A673 (cell line): Measurements from ENCODE around the gene LARGE1.

ENCODE experiments used
- CTCF ChIP-seq: fragments of 300-800, 200-600 bp; sonication (generic); conservative IDR thresholded peaks from 2 replicates; pipeline ENCODE4 v1.5.1; 2017; ENCODE audit warnings: low read depth, mild to moderate bottlenecking, antibody characterized with exemption, low read length, moderate library complexity, mixed read lengths
- EZH2 ChIP-seq: fragments of 200-600 bp; sonication (generic); IDR thresholded peaks from 2 replicates; pipeline ENCODE4 v1.6.1; 2017; ENCODE audit warnings: borderline replicate concordance, low read depth, mild to moderate bottlenecking, mixed read lengths, antibody characterized with exemption, low read length; ENCODE audit not compliant: poor library complexity, severe bottlenecking

GRCh38 chr22:33324228-33324627, 596.0 kb downstream of the LARGE1 start:
- TF ChIP-seq CTCF: no peak
- TF ChIP-seq EZH2: no peak
